ENCODE measurements around the gene MROH2A. TPM values are rescaled to one million over a fixed set of nuclear protein-coding genes. Genes with fewer than 3 reads are reported as not detected.

MROH2A gene
- total RNA-seq, 1 experiment from 2014 or later, result 1.4 TPM

GRCh38 chr2:233814056-233814835, 36.1 kb downstream of the MROH2A start:
- Histone ChIP-seq H3K36me3 (ENCODE audit: low read depth) (no peaks in the 10 kb centered on the region), H4K20me1 (ENCODE audit: insufficient read depth) (no peaks in the 10 kb centered on the region), H2AFZ (no peak overlapping the region), H3K9me2 (ENCODE audit: insufficient read depth) (no peaks in the 10 kb centered on the region), H3K4me2 (no peak overlapping the region), H3K27me3 (ENCODE audit: insufficient read depth, low read depth) (no peaks in the 10 kb centered on the region), H3K4me1 (replicated peaks; ENCODE audit: insufficient read depth) (no peaks in the 10 kb centered on the region), H3F3A (ENCODE audit: insufficient read depth, low read depth) (no peaks in the 10 kb centered on the region), H3K4me3 (no peak overlapping the region), H3K9me3 (ENCODE audit: insufficient read depth, low read depth) (no peaks in the 10 kb centered on the region), H3K27ac (no peak overlapping the region), H3K79me2 (ENCODE audit: low read depth) (no peaks in the 10 kb centered on the region)
- BruUV-seq (replicated peaks), result no TSS peak
- no peak for DNase-seq
- POLR2A ChIA-PET (ENCODE audit: unreplicated experiment), result interaction anchor here (0.7 kb wide), 1 partner anchor 390 kb away, joined by 4 read pairs; no protein-coding TSS in a partner anchor
- CTCF ChIA-PET, result interaction anchor here (1.6 kb wide), 1 partner anchor 19 kb away, joined by 5 read pairs; no protein-coding TSS in a partner anchor
- intact Hi-C loops (cut with micrococcal nuclease; ENCODE audit: unreplicated experiment), result no loop called here
- TF ChIP-seq CTCF (conservative IDR thresholded peaks at IDR 0.05), result no peak

GRCh38 chr2:233815861-233816260, 37.7 kb downstream of the MROH2A start:
- CTCF ChIA-PET, result no interaction called here
- DNase-seq, result no peak

GRCh38 chr2:233816334-233816733, 38.2 kb downstream of the MROH2A start:
- H3K4me1 ChIP-seq (replicated peaks; ENCODE audit: insufficient read depth), result no peaks in the 10 kb centered on the region
- no peak overlapping the region for H3K4me3 ChIP-seq
- H3K27ac ChIP-seq, result no peak overlapping the region
- intact Hi-C loops (cut with micrococcal nuclease; ENCODE audit: unreplicated experiment), result no loop called here
- ChIA-PET POLR2A (ENCODE audit: unreplicated experiment) (no interaction called here), CTCF (no interaction called here)
- no peak overlapping the region for H3K4me2 ChIP-seq
- H3K79me2 ChIP-seq (ENCODE audit: low read depth), result no peaks in the 10 kb centered on the region
- TF ChIP-seq EZH2 (IDR thresholded peaks at IDR 0.05; ENCODE audit: low read depth) (no peak), CTCF (conservative IDR thresholded peaks at IDR 0.05) (no peak)
- no TSS peak for BruUV-seq (replicated peaks)
- no peaks in the 10 kb centered on the region for H3K36me3 ChIP-seq (ENCODE audit: low read depth)
- no peaks in the 10 kb centered on the region for H3K9me2 ChIP-seq (ENCODE audit: insufficient read depth)
- H3K9me3 ChIP-seq (ENCODE audit: insufficient read depth, low read depth), result no peaks in the 10 kb centered on the region
- H4K20me1 ChIP-seq (ENCODE audit: insufficient read depth), result no peaks in the 10 kb centered on the region
- no peak overlapping the region for H2AFZ ChIP-seq
- no peaks in the 10 kb centered on the region for H3F3A ChIP-seq (ENCODE audit: insufficient read depth, low read depth)
- H3K27me3 ChIP-seq (ENCODE audit: insufficient read depth, low read depth), result no peaks in the 10 kb centered on the region
- DNase-seq, result no peak

More at GRCh38 chr2:233815861-233816260, 37.7 kb downstream of the MROH2A start:
- H3K27me3 ChIP-seq (ENCODE audit: insufficient read depth, low read depth), result no peaks in the 10 kb centered on the region
- no peak overlapping the region for H2AFZ ChIP-seq
- no peaks in the 10 kb centered on the region for H3K36me3 ChIP-seq (ENCODE audit: low read depth)
- no peaks in the 10 kb centered on the region for H3F3A ChIP-seq (ENCODE audit: insufficient read depth, low read depth)
- TF ChIP-seq CTCF (conservative IDR thresholded peaks at IDR 0.05), result no peak
- H3K79me2 ChIP-seq (ENCODE audit: low read depth), result no peaks in the 10 kb centered on the region
- no peak overlapping the region for H3K4me2 ChIP-seq
- intact Hi-C loops (cut with micrococcal nuclease; ENCODE audit: unreplicated experiment), result no loop called here
- H3K9me3 ChIP-seq (ENCODE audit: insufficient read depth, low read depth), result no peaks in the 10 kb centered on the region
- no peak overlapping the region for H3K27ac ChIP-seq
- no TSS peak for BruUV-seq (replicated peaks)
- H3K9me2 ChIP-seq (ENCODE audit: insufficient read depth), result no peaks in the 10 kb centered on the region
- H3K4me1 ChIP-seq (replicated peaks; ENCODE audit: insufficient read depth), result no peaks in the 10 kb centered on the region
- H4K20me1 ChIP-seq (ENCODE audit: insufficient read depth), result no peaks in the 10 kb centered on the region
- H3K4me3 ChIP-seq, result no peak overlapping the region
- POLR2A ChIA-PET (ENCODE audit: unreplicated experiment), result no interaction called here

Data from PC-9 (cell line).